HTR-8/SVneo (cell line): ENCODE results near the gene CTNNA2.

Experiments
- DNase-seq: peaks from one replicate; pipeline ENCODE4 v3.0.0; 2011; ENCODE audit warnings: low spot score, mixed read lengths; ENCODE audit not compliant: insufficient read length
- FAIRE-seq: peaks from 2 replicates; lab custom pipeline; 2011; peaks lifted over from hg19 to GRCh38; lab: Jason Lieb, UNC

CTNNA2 gene

DNA sequence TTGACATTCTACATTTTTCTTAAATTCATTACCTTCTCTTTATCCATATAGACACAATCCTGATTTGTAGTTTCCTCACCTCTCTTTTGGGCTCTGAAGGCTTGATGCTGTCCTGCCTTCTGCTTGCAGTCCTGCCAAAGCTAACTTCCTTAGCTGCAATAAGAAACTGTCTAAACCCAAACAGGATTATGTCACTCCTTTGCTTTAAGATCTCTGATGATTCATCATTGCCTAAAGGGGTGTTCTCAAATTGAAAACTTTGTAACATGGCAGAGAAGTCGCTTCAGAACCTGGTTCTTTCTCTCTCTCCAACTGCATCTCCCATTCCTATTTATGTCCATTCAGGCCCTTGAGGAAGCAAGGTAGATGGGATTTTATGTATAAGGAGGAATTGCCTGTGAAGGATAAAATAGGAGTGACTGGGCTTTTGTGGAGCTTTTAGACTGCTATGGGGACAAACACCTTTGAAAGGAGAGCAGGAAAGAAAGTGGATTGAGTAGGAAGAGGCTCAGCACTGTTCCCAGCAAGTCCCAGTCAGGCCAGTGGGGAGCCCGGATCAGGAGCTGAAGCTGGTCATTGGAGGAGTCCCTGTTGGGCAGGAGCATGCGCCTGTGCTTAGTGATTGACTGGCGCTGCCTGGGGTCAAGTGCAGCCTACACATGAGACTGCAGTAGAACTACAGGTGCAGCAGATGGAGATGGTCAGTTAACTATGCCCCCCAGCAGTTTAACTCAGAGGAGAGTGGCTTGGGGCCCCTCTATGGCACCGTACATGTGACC, 390.6 kb downstream of the CTNNA2 start:
- no peak for DNase-seq
- no peak for FAIRE-seq

- no peak for DNase-seq
- no peak for FAIRE-seq
These were observed 393.5 kb downstream of the CTNNA2 start for GRCh38 chr2:79906139-79906890.

DNA sequence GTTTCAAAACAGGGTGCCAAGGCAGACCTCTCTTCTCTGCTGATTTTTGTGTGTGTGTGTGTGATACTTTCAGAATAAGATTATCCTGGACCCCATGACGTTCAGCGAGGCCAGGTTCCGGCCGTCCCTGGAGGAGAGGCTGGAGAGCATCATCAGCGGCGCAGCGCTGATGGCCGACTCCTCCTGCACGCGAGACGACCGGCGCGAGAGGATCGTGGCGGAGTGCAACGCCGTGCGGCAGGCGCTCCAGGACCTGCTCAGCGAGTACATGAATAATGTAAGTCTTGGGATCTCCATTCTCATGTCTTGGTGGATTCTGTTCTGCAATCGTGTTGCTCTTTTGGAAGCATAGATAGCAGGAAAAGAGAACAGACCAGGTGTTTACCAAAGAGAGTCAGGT, 396.7 kb downstream of the CTNNA2 start:
- DNase-seq (no peak), FAIRE-seq (no peak)

- DNase-seq: no peak
These were observed 397.8 kb downstream of the CTNNA2 start for GRCh38 chr2:79910643-79911042.

GRCh38 chr2:79915455-79915854, 402.6 kb downstream of the CTNNA2 start:
- DNase-seq: no peak
- no peak for FAIRE-seq

More at GRCh38 chr2:79910643-79911042, 397.8 kb downstream of the CTNNA2 start:
- FAIRE-seq: no peak

DNA sequence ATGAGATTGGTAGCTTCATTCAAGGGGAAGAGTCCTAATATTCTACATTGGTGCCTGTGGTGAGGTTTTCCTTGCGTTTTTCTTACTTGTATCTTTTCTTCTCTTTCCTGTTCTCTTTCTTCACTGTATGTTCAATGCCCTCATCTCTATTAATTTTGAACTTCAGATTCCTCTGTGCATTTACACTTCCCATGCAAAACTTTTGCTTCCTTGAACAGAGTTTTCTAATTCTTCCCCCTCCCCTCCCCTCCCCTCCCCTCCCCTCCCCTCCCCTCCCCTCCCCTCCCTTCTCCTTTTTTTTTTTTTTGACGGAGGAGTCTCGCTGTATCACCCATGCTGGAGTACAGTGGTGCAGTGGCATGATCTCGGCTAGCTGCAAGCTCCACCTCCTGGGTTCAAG, 403.4 kb downstream of the CTNNA2 start:
- FAIRE-seq (no peak), DNase-seq (no peak)

DNA sequence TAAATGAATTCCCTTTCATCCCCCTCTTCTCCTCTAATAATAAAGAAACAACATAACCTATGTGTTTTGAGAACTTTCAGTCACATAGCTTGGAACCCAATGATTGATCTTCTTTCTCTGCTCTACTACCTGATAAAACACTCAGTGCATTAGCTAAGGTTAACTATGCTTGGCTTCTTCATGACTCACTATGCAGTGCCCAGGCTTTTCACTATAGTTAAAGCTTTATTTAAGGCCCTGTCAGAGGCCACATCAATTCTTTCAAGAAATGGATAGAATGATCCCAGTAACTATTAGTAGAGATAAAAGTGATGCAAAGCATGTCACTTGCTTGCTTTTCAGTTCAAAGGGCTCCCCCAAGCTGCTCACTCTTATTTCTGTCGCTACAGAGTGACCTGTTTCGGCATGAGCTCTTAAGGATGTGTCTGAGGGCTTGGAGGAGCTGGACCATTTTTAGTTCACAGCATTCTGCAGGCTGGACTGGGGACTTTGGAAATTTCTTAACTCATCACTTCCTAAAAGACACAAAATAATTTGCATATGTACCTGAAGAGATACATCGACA, 407.7 kb downstream of the CTNNA2 start:
- DNase-seq (no peak), FAIRE-seq (no peak)

GRCh38 chr2:79929624-79930023, 416.8 kb downstream of the CTNNA2 start:
- no peak for FAIRE-seq
- no peak for DNase-seq

GRCh38 chr2:79935046-79935732, 422.3 kb downstream of the CTNNA2 start:
- no peak for FAIRE-seq
- DNase-seq: no peak

GRCh38 chr2:79935771-79936657, 423.2 kb downstream of the CTNNA2 start:
- no peak for FAIRE-seq
- DNase-seq: peak; percentile 28

DNA sequence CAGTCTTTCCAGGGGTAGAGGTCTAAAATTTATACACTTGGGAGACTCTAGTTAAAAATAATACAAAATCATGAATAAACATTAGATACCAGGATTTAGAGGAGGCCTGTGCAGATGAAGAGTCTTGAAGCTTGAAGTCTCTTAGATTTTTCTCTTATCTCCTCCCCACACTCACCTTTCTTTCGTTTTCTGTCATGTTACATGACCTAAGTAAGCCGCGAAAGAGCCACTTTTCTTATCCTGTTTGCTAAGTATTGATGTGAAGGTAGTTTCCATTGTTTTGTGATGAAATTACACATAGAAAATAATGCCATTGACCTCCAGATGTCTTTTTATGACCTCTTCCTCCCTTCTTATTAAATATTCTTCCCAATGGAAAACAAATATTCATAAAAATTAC, 423.9 kb downstream of the CTNNA2 start:
- FAIRE-seq: no peak
- DNase-seq: no peak

- no peak for FAIRE-seq
- no peak for DNase-seq
These were observed 425.8 kb downstream of the CTNNA2 start for GRCh38 chr2:79938648-79939047.

GRCh38 chr2:79940364-79940763, 427.5 kb downstream of the CTNNA2 start:
- no peak for FAIRE-seq
- DNase-seq: no peak

GRCh38 chr2:79941179-79941578, 428.3 kb downstream of the CTNNA2 start:
- no peak for FAIRE-seq

GRCh38 chr2:79944205-79944604, 431.4 kb downstream of the CTNNA2 start:
- FAIRE-seq (no peak), DNase-seq (no peak)

More at GRCh38 chr2:79941179-79941578, 428.3 kb downstream of the CTNNA2 start:
- no peak for DNase-seq

- no peak for DNase-seq
- FAIRE-seq: no peak
These were observed 433.0 kb downstream of the CTNNA2 start for GRCh38 chr2:79945653-79946445.

DNA sequence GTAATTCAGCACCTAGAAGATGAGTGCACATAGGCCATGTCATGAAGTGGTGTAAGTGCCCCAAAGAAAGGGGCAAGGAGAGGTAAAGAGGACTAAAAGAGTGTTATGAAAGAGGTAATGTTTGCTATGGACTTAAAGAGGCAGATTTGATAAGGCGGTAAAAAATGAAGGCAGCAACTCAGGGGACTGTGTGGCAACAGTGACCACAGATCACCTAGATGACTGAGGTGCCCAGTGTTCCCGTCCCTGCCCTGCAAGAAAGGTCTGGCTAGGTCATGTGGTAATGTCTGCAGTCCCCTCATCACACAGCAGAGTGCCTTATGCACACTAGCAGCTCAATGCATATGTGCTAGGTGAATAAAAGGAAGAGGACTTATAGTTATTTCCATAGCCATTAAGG, 434.9 kb downstream of the CTNNA2 start:
- FAIRE-seq: no peak
- DNase-seq: no peak

DNA sequence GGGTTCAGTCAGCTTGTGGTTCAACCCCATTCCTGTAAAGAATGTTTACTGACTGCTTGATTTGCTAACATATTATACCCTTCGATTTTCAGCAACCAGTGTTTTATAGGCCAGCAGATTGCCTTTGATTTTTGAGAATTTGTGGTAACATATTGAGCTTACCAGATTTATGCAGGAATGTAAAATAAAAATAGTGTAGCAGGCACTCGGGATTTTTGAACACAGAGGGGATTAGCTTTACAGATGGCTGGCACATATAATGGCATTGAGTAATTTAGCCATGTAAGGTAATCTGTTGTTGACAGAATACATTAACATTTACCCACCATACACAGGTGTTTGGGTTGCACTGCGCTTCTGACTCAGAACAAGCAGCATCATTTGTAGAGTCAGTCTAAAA, 437.7 kb downstream of the CTNNA2 start:
- no peak for DNase-seq
- FAIRE-seq: no peak

GRCh38 chr2:79952616-79953015, 439.8 kb downstream of the CTNNA2 start:
- FAIRE-seq (no peak), DNase-seq (no peak)
